Measurements from ENCODE around the gene MED27.

- TF ChIP-seq, protein P1, sequence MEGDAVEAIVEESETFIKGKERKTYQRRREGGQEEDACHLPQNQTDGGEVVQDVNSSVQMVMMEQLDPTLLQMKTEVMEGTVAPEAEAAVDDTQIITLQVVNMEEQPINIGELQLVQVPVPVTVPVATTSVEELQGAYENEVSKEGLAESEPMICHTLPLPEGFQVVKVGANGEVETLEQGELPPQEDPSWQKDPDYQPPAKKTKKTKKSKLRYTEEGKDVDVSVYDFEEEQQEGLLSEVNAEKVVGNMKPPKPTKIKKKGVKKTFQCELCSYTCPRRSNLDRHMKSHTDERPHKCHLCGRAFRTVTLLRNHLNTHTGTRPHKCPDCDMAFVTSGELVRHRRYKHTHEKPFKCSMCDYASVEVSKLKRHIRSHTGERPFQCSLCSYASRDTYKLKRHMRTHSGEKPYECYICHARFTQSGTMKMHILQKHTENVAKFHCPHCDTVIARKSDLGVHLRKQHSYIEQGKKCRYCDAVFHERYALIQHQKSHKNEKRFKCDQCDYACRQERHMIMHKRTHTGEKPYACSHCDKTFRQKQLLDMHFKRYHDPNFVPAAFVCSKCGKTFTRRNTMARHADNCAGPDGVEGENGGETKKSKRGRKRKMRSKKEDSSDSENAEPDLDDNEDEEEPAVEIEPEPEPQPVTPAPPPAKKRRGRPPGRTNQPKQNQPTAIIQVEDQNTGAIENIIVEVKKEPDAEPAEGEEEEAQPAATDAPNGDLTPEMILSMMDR (conservative IDR thresholded peaks at IDR 0.05; ENCODE audit: low read depth, low read length): no peak
- TF ChIP-seq EZH2phosphoT487 (IDR thresholded peaks at IDR 0.05; ENCODE audit: borderline replicate concordance, low read length) (no peak), EZH2 (IDR thresholded peaks at IDR 0.05; ENCODE audit: low read length, unreplicated experiment) (no peak)
Observed at GRCh38 chr9:132044176-132044875, 35.3 kb downstream of the MED27 start.
